Fibroblast of lung (primary cell): Measurements from ENCODE around the gene PSMD1. TPM values are rescaled to one million over a fixed set of nuclear protein-coding genes. Genes with fewer than 3 reads are reported as not detected.

Source experiments
- DNase-seq, 2 donors: peaks; one replicate each; pipeline versions ENCODE4 v3.0.0 to v3.0.0-alpha.2; 2010; ENCODE audit warnings: low read depth in 2 of 2
- H2AFZ ChIP-seq: 2 replicates; pipeline ENCODE4 v1.5.1; 2012; ENCODE audit warnings: low read length, control low read depth, inconsistent platforms
- H3K27ac ChIP-seq: 2 replicates; pipeline ENCODE4 v1.5.1; 2011; ENCODE audit warnings: low read length, control low read depth; ENCODE audit not compliant: insufficient read depth
- H3K27me3 ChIP-seq: 2 replicates; pipeline ENCODE4 v1.5.1; 2011; ENCODE audit warnings: mild to moderate bottlenecking, low read length; ENCODE audit not compliant: control insufficient read depth, insufficient read depth
- H3K36me3 ChIP-seq: 2 replicates; pipeline ENCODE4 v1.5.1; 2011; ENCODE audit warnings: low read length; ENCODE audit not compliant: control insufficient read depth, insufficient read depth
- H3K4me1 ChIP-seq: 2 replicates; pipeline ENCODE4 v1.5.1; 2011; ENCODE audit warnings: low read length; ENCODE audit not compliant: control insufficient read depth, insufficient read depth; ENCODE audit errors: extremely low read depth
- H3K4me2 ChIP-seq: 2 replicates; pipeline ENCODE4 v1.5.1; 2011; ENCODE audit warnings: low read length, control low read depth; ENCODE audit not compliant: insufficient read depth; ENCODE audit errors: extremely low read depth
- H3K4me3 ChIP-seq, 4 experiments: fragments of 200-600 bp in 1 of 4; sonication (generic) in 1 of 4; replicated peaks in 1 of 4; 2 replicates each; pipeline ENCODE4 v1.5.1; 2011 to 2016; ENCODE audit warnings: low read length in 4 of 4, low read depth in 3 of 4, mild to moderate bottlenecking in 3 of 4, control low read depth in 2 of 4, inconsistent platforms in 1 of 4, mixed read lengths in 1 of 4; ENCODE audit not compliant: insufficient read depth in 1 of 4; ENCODE audit errors: control extremely low read depth in 1 of 4
- H3K79me2 ChIP-seq: 2 replicates; pipeline ENCODE4 v1.5.1; 2012; ENCODE audit warnings: mild to moderate bottlenecking, low read length, inconsistent platforms; ENCODE audit not compliant: control insufficient read depth, insufficient read depth
- H3K9ac ChIP-seq: 2 replicates; pipeline ENCODE4 v1.5.1; 2011; ENCODE audit warnings: mild to moderate bottlenecking, low read length, control low read depth; ENCODE audit not compliant: insufficient read depth
- H3K9me3 ChIP-seq: 2 replicates; pipeline ENCODE4 v1.5.1; 2012; ENCODE audit warnings: low read depth, low read length; ENCODE audit not compliant: control insufficient read depth, insufficient read depth
- H4K20me1 ChIP-seq: 2 replicates; pipeline ENCODE4 v1.5.1; 2011; ENCODE audit warnings: low read length; ENCODE audit not compliant: control insufficient read depth, insufficient read depth; ENCODE audit errors: extremely low read depth
- EZH2 ChIP-seq: IDR thresholded peaks from 2 replicates; pipeline ENCODE4 v1.5.1; 2012; ENCODE audit warnings: low read length, control low read depth, mild to moderate bottlenecking; ENCODE audit errors: missing control alignments
- polyA plus RNA-seq, 2 donors: library from polyadenylated mRNA; depleted of rRNA in 1 of 2; stranded (reverse) in 1 of 2; unstranded in 1 of 2; fragments of >200 nt; gene quantifications; 2 replicates each; pipeline ENCODE4 v1.2.1, GENCODE V29; 2011 to 2012; ENCODE audit warnings: missing spikeins in 1 of 2
- total RNA-seq: library from RNA; depleted of rRNA; stranded (reverse); fragments of >200 nt; gene quantifications from 2 replicates; pipeline ENCODE4 v1.2.1, GENCODE V29; 2014
- TF ChIP-seq, protein P1 (sequence below), 2 donors: IDR thresholded peaks in 1 of 2; conservative IDR thresholded peaks in 1 of 2; 1 replicate in 1 of 2; 2 replicates in 1 of 2; pipeline ENCODE4 v1.5.1; 2011 to 2012; ENCODE audit warnings: low read length in 2 of 2, control low read depth in 1 of 2, inconsistent platforms in 1 of 2, low read depth in 1 of 2, mild to moderate bottlenecking in 1 of 2

Gene PSMD1
- total and polyA plus RNA-seq, 2 donors (not counting 1 experiment from before 2014, with no cell fraction given): 125 to 144 TPM

DNA sequence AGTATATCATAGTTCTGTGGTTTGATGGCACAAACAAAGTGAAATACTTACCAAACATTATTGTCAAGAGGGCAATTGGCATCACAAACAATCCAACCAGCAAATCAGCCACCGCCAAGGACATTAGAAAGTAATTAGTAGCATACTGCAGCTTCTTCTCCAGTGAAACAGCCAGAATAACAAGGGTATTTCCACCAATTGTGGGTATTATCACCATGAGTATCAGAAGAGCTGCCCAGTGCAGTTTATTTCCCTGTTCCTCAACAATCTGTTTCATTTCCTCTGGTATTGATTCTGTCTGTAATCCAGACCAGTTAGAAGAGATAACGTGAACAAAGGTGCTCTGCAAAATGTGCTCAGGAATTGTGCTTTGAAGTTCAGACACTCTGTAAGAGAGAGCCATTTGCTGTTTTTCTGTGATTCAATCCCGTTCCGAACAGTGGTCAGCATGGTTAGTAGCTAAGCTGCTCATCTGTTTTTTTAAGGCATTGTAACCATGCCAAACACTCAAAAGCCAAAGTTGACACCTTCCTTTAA, 66.8 kb downstream of the PSMD1 start:
- TF ChIP-seq, protein P1, sequence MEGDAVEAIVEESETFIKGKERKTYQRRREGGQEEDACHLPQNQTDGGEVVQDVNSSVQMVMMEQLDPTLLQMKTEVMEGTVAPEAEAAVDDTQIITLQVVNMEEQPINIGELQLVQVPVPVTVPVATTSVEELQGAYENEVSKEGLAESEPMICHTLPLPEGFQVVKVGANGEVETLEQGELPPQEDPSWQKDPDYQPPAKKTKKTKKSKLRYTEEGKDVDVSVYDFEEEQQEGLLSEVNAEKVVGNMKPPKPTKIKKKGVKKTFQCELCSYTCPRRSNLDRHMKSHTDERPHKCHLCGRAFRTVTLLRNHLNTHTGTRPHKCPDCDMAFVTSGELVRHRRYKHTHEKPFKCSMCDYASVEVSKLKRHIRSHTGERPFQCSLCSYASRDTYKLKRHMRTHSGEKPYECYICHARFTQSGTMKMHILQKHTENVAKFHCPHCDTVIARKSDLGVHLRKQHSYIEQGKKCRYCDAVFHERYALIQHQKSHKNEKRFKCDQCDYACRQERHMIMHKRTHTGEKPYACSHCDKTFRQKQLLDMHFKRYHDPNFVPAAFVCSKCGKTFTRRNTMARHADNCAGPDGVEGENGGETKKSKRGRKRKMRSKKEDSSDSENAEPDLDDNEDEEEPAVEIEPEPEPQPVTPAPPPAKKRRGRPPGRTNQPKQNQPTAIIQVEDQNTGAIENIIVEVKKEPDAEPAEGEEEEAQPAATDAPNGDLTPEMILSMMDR (conservative IDR thresholded peaks at IDR 0.05 in 1 of 2, IDR thresholded peaks at IDR 0.05 in 1 of 2; ENCODE audit: low read depth in 1 of 2, low read length in 2 of 2): no peak
- TF ChIP-seq EZH2: no peak
- H3K4me2 ChIP-seq: peak overlapping the region; percentile 83
- H3K9me3 ChIP-seq: no peaks in the 10 kb centered on the region
- no peak overlapping the region for H3K27ac ChIP-seq
- no peaks in the 10 kb centered on the region for H4K20me1 ChIP-seq
- no peaks in the 10 kb centered on the region for H3K36me3 ChIP-seq
- H2AFZ ChIP-seq: no peak overlapping the region
- H3K27me3 ChIP-seq: no peaks in the 10 kb centered on the region
- no peak overlapping the region for H3K9ac ChIP-seq
- peaks cover under 1% of the 10 kb centered on the region for H3K79me2 ChIP-seq
- DNase-seq: peak; percentile 52 to 61
- peak overlapping the region in 3 of 4 experiments; percentile 5 to 58 (median 54) for H3K4me3 ChIP-seq
- H3K4me1 ChIP-seq: peaks cover 1% of the 10 kb centered on the region

DNA sequence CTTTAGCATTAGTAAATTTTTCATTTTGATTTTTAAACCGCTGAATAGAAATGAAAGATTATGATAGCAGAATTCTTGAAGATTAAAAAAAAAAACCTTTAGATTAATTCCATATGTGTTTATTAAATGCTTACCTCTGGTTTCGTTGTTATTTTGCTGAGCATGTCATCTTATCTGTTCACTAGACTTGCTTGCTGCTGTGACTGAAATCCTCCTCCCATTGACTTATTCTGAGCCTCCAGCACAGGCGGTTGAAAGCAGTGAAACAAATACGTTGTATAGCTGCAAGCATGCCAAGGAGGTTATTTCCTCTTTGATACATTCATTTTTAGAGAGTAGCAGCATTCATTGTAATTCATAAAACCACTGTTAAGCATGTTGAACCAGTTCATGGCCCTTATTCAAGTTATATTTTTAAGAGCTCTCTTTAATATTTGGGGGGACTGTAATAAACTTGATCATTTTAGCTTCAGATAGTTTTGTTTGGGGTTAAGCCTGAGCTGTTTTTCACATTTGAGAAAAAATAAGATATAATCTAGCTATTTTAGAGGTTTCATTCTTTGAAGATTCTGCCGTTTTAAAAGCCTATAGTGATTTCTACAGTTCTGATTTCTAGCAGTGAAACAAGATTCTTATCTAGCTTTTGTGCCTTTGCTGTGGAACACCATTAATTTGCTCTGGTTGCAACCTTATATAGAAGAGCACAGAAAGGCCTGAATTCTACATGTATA, 68.3 kb downstream of the PSMD1 start, which contains the start of gene HTR2B:
Gene HTR2B (minus strand): TSS at position 205 of the 731 bp plus-strand sequence. CDS start 1,278 bp downstream, outside the sequence.
- DNase-seq: peak; percentile 25 to 67
- no peak within 1 kb of the TSS for H2AFZ ChIP-seq
- peak within 1 kb of the TSS; percentile 83 for H3K4me2 ChIP-seq
- no peak for TF ChIP-seq EZH2
- TF ChIP-seq, protein P1 (conservative IDR thresholded peaks at IDR 0.05 in 1 of 2, IDR thresholded peaks at IDR 0.05 in 1 of 2; ENCODE audit: low read depth in 1 of 2, low read length in 2 of 2): no peak
- no peaks in the 10 kb centered on the region for H4K20me1 ChIP-seq
- peak within 1 kb of the TSS; percentile 8 to 58 (median 38) for H3K4me3 ChIP-seq
- H3K36me3 ChIP-seq: no peaks in the 10 kb centered on the region
- no peaks in the 10 kb centered on the region for H3K9me3 ChIP-seq
- peaks cover 3% of the 10 kb centered on the region for H3K4me1 ChIP-seq
- H3K27me3 ChIP-seq: no peaks in the 10 kb centered on the region
- peak within 1 kb of the TSS; percentile 29 for H3K27ac ChIP-seq
- no peak within 1 kb of the TSS for H3K9ac ChIP-seq
- peaks cover 2% of the 10 kb centered on the region for H3K79me2 ChIP-seq

DNA sequence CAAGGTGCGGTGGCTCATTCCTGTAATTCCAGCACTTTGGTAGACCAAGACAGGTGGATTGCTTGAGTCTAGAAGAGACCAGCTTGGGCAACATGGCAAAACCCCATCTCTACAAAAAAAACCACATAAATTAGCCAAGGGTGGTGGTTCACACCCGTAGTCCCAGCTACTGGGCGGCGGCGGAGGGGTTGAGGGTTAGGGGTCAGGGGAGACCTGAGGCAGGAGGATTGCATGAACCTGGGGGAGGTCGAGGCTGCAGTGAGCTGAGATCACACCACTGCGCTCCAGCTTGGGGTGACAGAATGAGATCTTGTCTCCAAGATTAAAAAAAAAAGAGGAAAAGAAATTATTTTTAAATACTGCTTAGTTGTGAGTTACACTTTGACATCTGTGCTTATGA, 69.5 kb downstream of the PSMD1 start:
- H4K20me1 ChIP-seq: no peaks in the 10 kb centered on the region
- no peak overlapping the region for H3K27ac ChIP-seq
- H3K36me3 ChIP-seq: no peaks in the 10 kb centered on the region
- no peak for DNase-seq
- no peaks in the 10 kb centered on the region for H3K9me3 ChIP-seq
- H3K4me1 ChIP-seq: peaks cover 11% of the 10 kb centered on the region
- H2AFZ ChIP-seq: no peak overlapping the region
- H3K79me2 ChIP-seq: peaks cover 2% of the 10 kb centered on the region
- no peak overlapping the region for H3K4me3 ChIP-seq
- TF ChIP-seq EZH2: no peak
- TF ChIP-seq, protein P1 (conservative IDR thresholded peaks at IDR 0.05 in 1 of 2, IDR thresholded peaks at IDR 0.05 in 1 of 2; ENCODE audit: low read depth in 1 of 2, low read length in 2 of 2): no peak
- H3K27me3 ChIP-seq: no peaks in the 10 kb centered on the region
- H3K9ac ChIP-seq: no peak overlapping the region
- H3K4me2 ChIP-seq: no peak overlapping the region
